Stromal cell of bone marrow (primary cell): Measurements from ENCODE around the gene PKNOX1.
"Not testable (repeated sequence)": the region's sequence is repeated elsewhere in the genome, so short reads cannot be mapped to it uniquely, and the experiment has no call there.

Experiments used
- DNase-seq: peaks from one replicate; pipeline ENCODE4 v3.0.0-alpha.2; 2012; ENCODE audit warnings: low read depth

PKNOX1 gene

DNA sequence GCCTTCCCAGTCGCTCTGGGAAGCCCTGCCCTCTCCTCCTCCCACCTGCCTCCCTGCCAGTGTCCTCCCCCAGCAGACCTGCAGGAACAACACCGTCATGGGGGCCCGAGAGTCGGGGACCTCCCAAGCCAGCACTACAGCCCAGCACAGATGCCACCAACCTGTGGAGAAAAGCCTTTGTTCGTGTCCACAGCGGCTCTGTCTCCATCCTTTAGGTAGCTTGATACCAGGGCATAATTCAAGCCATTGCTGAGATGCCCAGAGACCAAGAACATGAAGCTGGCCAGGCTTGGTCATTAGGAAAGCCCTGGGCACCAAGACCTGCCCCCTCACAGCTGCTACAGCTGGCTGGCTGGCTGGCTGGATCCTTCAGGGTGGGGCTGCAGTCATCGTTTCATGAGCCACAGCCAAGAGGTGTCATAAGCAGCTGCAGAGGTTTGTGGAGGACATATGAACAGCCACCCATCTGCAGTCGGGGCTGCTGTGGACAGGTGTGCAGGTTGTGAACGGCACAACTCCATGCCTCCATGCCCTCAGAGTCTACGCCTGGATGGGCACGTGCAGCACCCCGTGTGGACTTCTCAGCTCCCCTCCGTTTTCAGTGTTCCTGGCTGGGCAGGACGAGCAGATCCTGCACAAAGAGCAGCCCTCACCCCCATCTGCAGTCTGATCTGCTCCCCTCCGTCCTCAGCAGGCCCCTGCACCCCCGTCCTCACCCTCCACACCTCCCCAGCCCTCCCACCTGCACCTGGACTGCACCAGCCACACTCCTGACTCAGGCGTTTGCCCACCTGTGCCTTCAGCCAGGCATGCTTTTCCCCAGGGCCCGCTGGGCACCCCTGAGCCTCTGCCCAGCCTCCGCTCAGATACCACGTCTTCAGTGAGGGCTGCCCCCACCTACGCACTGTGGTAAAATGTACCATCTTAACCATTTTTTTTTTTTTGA is 71.8 kb downstream of the PKNOX1 start:
- not testable (repeated sequence) for DNase-seq

DNA sequence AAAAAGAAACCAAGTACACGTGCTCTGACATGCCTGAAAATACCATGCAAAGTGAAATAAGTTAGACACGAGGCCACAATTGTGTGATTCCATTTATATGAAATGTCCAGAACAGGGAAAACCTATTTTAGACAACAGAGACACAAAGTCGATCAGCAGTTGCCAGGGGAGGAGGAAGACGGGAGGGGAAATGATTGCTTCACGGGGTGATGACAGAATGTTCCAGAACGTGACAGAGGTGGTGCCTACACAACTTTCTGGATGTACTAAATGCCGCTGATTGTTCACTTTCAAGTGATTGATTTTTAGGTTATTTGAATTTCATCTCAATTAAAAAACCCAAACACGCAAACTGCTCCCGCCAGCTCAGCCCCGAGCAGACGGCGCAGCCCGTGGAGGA is 78.8 kb downstream of the PKNOX1 start:
- not testable (repeated sequence) for DNase-seq

DNA sequence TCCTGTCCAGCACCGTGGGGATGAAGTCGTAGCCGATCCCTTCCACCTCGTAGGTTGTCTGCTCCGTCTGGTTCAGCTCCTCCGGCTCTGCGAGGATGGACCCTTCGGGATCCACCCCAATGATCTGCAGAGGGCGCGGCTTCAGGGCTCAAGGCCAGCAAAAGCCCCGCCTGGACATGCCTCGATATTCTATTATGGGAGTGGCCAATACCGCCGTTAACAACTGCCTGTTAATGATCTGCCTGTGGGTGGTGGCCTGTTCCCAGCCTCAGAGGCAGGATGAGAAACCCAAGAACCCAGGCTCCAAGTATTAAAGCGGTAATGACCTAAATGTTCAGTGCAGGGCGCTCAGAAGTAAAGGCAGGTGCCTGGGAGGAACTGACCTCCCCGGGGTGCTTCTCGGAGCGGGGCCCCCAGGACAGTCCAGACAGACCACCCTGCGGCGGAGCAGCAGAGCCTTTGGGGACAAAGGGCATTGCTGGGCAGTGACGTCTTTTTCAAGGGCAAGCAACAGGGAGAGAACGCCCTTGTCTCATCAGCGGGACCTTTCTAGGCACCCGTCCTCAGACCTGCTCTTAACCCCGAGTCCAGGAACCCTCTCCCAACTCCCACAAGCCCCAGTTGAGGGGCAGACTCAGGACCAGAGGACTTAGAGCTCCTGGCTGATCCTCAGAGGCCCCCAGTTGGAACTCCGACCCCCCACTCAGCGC is 88.7 kb downstream of the PKNOX1 start:
- not testable (repeated sequence) for DNase-seq

DNA sequence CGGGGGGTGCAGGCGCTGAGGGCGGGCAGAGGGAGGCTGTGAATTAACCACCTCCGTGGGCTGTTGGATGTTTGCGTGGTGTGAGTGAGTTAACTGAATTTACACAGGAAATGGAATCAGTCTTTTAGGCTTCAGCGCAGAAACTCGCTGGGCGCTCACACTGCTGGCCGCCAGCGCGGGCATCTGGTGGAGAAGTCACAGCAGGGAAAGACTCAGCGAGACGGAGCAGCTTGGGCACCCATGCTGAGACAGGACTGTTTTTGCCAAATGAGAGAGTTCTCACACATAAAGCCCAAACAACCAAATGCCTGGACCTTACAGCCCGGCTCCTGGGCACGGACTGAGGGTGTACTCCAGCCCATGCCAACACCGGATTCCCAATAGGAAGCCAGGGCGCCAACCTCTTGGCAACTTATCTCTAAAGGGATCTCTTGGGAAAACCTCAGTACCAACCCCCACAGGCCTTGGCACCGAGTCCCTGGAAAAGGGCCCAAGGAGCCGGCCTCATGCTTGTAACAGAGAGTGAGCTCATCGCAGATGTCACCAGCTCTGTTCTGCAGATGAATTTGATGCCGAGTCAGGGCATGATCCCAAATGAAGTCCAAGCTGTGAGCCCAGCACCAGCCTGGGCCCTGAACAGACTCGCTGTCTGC is 90.0 kb downstream of the PKNOX1 start:
- DNase-seq, result not testable (repeated sequence)

GRCh38 chr21:43065991-43066390 is 91.6 kb downstream of the PKNOX1 start:
- not testable (repeated sequence) for DNase-seq

- not testable (repeated sequence) for DNase-seq
Observed at GRCh38 chr21:43066690-43067089, 92.3 kb downstream of the PKNOX1 start.

DNA sequence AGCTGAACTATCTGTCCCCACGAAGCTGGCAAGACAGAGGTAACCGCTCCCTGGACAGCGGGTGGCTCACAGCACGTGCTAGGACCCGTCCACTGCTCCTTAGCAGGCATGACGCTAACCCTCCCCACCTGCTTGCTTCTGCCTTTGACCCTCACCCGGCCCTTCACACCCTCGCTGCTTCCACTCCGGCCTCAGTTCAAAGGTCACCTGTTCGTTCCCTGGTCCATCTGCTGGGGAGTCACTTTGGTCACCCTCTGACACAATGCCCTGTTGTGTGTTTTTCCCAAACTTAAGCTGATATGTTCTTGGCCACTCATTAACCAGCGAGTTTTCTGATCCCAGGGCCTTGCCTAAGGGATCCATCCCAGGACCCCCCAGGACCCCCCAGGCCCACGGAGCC is 93.7 kb downstream of the PKNOX1 start:
- DNase-seq, result not testable (repeated sequence)

GRCh38 chr21:43069682-43070081 is 95.3 kb downstream of the PKNOX1 start:
- DNase-seq, result not testable (repeated sequence)

DNA sequence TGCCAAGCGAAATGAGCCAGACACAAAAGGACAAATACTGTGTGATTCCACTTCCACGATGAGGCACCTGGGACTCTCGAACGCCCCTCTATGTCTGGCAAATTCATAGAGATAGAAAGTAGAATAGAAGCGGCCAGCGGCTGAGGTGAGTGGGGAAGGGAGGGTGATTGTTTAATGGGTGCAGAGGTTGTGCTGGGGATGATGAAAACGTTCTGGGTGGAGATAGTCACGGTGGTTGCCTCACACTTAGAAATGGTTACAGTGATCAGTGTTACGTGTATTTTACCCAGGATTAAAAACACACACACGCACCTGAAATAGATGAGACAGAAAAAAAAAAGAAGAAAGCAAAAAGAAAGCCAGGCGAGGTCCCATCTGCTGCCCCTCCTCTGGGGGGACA is 98.4 kb downstream of the PKNOX1 start:
- not testable (repeated sequence) for DNase-seq

DNA sequence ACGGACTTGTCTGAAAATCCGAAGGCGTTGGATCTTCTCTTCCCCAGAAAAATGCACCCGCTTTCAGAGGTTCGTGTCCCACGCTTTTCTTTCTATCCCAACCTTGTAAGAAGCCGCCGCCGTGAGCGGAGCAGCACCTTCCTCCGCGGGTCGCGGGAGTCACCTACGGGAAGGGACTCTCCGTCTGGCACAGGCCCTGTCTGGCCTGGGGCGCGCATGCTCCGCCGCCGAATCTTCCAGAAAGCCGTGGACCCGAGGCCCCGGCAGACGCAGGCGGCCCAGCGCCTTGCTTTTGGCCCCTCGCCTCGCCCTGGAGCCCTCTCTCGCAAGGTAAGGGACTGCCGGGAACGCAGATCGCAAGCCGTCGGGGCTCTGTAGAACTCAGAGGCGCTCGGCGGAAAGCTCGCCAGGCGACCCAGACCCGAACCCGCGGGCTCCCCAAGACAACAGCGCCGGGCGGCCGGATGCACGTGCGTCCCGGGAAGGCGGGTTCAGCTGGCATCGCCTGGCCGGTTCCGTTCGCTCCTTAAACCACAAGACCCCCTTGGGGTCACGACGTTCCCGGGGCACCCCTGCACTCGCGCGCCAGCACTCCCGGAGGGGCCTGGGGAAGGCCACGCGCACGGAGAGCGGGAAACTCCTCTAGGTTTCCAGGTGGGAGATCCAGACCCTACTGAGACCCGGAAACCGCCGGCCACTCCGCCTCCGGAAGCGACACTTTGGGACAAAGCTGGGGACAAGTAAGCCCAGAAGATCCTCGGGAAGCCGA is 100.2 kb downstream of the PKNOX1 start:
- DNase-seq, result not testable (repeated sequence)

- not testable (repeated sequence) for DNase-seq
Observed at GRCh38 chr21:43075170-43076022, 101.0 kb downstream of the PKNOX1 start, which contains the start of gene CBS. Gene CBS (minus strand): TSS chr21:43075835. CDS start chr21:43072193, 3,642 bp downstream.

DNA sequence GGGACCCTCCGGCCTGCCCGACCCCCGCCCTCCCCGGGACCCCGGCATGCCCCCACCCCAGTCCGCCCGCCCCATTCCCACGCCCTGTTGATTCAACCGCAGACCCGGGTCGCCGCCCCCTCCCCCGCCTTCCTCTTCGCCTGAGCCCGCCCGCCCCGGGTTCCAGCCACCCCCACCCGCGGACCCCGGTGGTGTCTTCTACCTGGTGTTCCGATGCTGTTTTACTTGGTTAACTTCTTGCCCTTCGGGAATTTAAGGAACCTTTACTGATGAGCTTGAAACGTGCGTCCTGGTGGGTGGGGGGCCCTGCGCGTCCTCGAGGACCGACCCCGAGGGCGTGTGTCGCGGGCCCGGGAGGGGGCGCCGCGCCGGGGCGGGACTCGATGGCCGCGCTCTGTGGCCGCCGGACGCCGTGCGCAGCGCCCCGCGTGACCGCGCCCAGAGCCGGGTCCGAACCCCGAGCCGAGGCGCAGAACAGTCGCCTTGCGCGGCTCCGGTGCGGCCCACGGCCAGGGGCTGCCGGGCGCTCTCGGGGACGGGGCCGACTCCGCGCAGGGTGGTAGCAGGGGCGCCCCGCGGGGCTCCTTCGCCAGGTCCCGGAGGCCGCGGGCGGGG is 101.8 kb downstream of the PKNOX1 start:
- DNase-seq, result not testable (repeated sequence)

DNA sequence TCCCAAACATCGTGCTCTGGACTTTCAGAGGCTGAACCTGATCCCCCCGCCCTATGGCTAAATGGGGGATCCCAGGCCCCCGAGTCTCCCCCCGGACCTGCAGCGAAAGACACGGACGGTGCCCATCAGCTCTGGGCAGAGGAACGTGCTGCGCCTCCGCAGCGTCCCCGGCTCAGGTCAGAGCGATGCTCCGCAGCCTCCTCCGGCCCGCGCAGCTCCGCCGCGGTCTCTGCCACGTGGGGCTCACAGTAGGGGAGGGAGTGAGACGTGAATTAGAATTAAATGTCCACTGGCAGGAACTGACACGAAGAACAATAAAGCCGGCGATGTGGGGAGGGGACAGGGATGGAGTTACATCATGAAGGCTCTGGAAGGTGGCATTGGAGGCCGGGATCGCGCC is 102.3 kb downstream of the PKNOX1 start:
- DNase-seq, result not testable (repeated sequence)

GRCh38 chr21:43082587-43083300 is 108.4 kb downstream of the PKNOX1 start:
- not testable (repeated sequence) for DNase-seq
